ENCODE data around the gene DNAJC28. TPM values are rescaled to one million over a fixed set of nuclear protein-coding genes. Genes with fewer than 3 reads are reported as not detected.
"Not testable (repeated sequence)": the region's sequence is repeated elsewhere in the genome, so short reads cannot be mapped to it uniquely, and the experiment has no call there.

Gene DNAJC28
- total RNA-seq, 1 donor from 2014 or later: 2.4 TPM

DNA sequence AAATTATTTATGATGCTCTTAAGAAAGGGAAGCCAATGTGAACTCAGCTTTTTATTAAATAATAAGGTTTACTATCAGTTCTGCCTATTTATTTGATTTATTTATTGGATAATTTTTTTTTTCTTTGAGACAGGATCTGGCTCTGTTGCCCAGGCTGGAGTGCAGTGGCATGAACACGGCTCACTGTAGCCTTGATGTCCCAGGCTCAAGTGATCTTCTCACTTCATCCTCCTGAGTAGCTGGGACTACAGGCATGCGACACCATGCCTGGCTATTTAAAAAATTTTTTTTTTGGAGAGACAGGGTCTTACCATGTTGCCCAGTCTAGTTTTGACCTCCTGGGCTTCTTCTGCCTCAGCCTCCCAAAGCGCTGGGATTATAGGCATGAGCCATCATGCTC, 21.0 kb upstream of the DNAJC28 start:
- Histone ChIP-seq H3K4me3 (ENCODE audit: low read depth, low read length) (no peak overlapping the region), H3K36me3 (ENCODE audit: control insufficient read depth, insufficient read depth, low read length) (no peaks in the 10 kb centered on the region), H3K27me3 (ENCODE audit: control insufficient read depth, insufficient read depth, low read length) (no peaks in the 10 kb centered on the region)
- TF ChIP-seq, protein P1, sequence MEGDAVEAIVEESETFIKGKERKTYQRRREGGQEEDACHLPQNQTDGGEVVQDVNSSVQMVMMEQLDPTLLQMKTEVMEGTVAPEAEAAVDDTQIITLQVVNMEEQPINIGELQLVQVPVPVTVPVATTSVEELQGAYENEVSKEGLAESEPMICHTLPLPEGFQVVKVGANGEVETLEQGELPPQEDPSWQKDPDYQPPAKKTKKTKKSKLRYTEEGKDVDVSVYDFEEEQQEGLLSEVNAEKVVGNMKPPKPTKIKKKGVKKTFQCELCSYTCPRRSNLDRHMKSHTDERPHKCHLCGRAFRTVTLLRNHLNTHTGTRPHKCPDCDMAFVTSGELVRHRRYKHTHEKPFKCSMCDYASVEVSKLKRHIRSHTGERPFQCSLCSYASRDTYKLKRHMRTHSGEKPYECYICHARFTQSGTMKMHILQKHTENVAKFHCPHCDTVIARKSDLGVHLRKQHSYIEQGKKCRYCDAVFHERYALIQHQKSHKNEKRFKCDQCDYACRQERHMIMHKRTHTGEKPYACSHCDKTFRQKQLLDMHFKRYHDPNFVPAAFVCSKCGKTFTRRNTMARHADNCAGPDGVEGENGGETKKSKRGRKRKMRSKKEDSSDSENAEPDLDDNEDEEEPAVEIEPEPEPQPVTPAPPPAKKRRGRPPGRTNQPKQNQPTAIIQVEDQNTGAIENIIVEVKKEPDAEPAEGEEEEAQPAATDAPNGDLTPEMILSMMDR (IDR thresholded peaks at IDR 0.05; ENCODE audit: insufficient read depth, low read length, poor library complexity, severe bottlenecking): no peak
- no peak for DNase-seq (ENCODE audit: low read depth)

DNA sequence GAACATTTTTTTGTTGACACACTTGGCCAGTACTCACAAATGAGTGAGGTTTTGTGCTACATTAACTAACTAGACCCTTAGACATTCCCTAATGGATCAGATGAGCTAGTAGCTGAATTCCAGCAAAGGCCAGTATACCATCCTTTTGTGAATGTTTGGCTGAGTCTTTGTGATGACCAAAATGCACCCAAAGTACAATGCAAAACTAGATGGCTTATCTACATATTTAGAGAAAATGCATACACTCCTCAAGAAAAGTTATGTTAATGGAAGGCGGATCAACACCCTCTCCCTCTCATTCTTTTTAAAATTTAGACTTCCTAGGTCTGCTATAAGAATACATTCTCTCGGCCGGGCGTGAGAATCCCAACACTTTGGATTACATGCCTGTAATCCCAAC, 20.1 kb upstream of the DNAJC28 start:
- TF ChIP-seq, protein P1 (IDR thresholded peaks at IDR 0.05; ENCODE audit: insufficient read depth, low read length, poor library complexity, severe bottlenecking): no peak
- no peaks in the 10 kb centered on the region for H3K36me3 ChIP-seq (ENCODE audit: control insufficient read depth, insufficient read depth, low read length)
- no peak for DNase-seq (ENCODE audit: low read depth)

DNA sequence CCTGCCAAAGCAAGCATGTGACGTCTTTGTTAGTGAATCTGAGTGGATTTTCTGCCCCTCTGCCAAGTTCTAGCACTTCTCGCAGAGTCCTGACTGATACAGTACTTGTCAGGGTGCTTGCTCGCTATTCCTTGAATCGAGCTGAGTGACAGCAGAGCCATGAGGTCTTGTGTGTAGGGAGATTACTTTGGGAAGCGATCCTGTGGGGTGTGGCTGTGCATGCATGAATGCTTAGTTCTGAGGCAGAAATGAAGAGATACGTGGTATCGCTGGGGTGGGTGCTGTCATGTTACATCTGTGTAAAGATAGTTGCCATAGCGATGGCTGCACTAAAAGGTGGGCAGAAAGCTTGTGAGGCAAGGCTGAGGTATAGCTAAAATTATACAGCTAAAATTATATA, 19.3 kb upstream of the DNAJC28 start:
- no peaks in the 10 kb centered on the region for H3K36me3 ChIP-seq (ENCODE audit: control insufficient read depth, insufficient read depth, low read length)
- TF ChIP-seq, protein P1 (IDR thresholded peaks at IDR 0.05; ENCODE audit: insufficient read depth, low read length, poor library complexity, severe bottlenecking): no peak
- H3K4me3 ChIP-seq (ENCODE audit: low read depth, low read length): no peak overlapping the region
- H3K27me3 ChIP-seq (ENCODE audit: control insufficient read depth, insufficient read depth, low read length): no peaks in the 10 kb centered on the region
- DNase-seq (ENCODE audit: low read depth): no peak

More for the DNA sequence above, 20.1 kb upstream of the DNAJC28 start:
- Histone ChIP-seq H3K4me3 (ENCODE audit: low read depth, low read length) (no peak overlapping the region), H3K27me3 (ENCODE audit: control insufficient read depth, insufficient read depth, low read length) (no peaks in the 10 kb centered on the region)

DNA sequence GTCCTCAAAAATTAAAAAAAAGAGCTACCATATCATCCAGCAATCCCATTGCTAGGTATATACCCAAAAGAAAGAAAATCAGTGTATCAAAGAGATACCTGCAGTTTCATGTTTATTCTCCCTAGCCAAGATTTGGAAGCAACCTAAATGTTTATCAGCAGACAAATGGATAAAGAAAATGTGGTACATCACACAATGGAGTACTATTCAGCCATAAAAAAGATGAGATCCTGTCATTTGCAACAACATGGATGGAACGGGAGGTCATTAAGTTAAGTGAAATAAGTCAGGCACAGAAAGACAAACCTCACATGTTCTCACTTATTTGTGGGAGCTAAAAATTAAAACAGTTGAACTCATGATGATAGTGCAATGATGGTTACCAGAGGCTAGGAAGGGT, 15.5 kb upstream of the DNAJC28 start:
- H3K36me3 ChIP-seq (ENCODE audit: control insufficient read depth, insufficient read depth, low read length); H3K4me3 ChIP-seq (ENCODE audit: low read depth, low read length); H3K27me3 ChIP-seq (ENCODE audit: control insufficient read depth, insufficient read depth, low read length); DNase-seq (ENCODE audit: low read depth): not testable (repeated sequence)

DNA sequence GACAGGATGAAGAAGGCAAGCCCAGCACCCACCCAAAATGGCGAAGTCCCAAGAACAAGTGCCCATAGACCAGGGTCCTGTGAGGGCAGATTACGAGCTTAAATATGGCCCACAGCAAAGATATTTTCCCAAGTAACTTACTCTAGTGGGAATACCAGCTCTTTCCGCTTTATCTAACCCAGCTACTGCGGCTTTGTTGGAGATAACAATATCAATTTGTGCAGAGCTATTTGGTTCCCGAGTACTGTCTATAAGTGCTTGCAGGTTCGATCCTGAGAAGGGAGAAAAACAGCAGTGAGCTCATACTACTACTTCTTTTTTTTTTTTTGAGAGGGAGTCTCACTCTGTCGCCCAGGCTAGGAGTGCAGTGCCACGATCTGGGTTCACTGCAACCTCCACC, 14.3 kb upstream of the DNAJC28 start:
- Histone ChIP-seq H3K27me3 (ENCODE audit: control insufficient read depth, insufficient read depth, low read length) (no peaks in the 10 kb centered on the region), H3K36me3 (ENCODE audit: control insufficient read depth, insufficient read depth, low read length) (no peaks in the 10 kb centered on the region), H3K4me3 (ENCODE audit: low read depth, low read length) (no peak overlapping the region)
- DNase-seq (ENCODE audit: low read depth): no peak
- TF ChIP-seq, protein P1 (IDR thresholded peaks at IDR 0.05; ENCODE audit: insufficient read depth, low read length, poor library complexity, severe bottlenecking): no peak

DNA sequence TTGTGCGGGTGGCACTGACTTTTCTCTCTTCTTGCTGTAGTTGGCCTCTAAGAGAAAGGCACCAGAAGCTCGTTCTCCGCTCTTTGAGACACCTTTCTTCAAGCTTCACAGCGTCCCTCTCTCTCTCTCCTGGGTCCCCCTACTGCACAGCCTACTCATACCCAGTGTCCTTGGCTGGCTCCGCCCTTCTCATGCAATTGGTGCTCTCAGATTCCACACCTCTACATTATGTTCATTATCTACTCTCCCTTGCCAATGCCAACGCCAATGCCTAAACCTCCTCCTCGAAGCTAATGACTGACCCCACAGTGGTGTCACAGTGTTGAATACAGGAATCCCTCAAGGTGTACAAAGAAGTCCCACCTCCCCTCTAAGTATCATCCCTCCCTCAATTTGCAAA, 4.8 kb upstream of the DNAJC28 start:
- H3K36me3 ChIP-seq (ENCODE audit: control insufficient read depth, insufficient read depth, low read length): no peaks in the 10 kb centered on the region
- no peak for DNase-seq (ENCODE audit: low read depth)
- TF ChIP-seq, protein P1 (IDR thresholded peaks at IDR 0.05; ENCODE audit: insufficient read depth, low read length, poor library complexity, severe bottlenecking): no peak
- H3K4me3 ChIP-seq (ENCODE audit: low read depth, low read length): no peak overlapping the region
- H3K27me3 ChIP-seq (ENCODE audit: control insufficient read depth, insufficient read depth, low read length): no peaks in the 10 kb centered on the region

Measured in kidney epithelial cell (primary cell).